Measurements from ENCODE around the gene PNLIPRP1.

- TF ChIP-seq, protein P1, sequence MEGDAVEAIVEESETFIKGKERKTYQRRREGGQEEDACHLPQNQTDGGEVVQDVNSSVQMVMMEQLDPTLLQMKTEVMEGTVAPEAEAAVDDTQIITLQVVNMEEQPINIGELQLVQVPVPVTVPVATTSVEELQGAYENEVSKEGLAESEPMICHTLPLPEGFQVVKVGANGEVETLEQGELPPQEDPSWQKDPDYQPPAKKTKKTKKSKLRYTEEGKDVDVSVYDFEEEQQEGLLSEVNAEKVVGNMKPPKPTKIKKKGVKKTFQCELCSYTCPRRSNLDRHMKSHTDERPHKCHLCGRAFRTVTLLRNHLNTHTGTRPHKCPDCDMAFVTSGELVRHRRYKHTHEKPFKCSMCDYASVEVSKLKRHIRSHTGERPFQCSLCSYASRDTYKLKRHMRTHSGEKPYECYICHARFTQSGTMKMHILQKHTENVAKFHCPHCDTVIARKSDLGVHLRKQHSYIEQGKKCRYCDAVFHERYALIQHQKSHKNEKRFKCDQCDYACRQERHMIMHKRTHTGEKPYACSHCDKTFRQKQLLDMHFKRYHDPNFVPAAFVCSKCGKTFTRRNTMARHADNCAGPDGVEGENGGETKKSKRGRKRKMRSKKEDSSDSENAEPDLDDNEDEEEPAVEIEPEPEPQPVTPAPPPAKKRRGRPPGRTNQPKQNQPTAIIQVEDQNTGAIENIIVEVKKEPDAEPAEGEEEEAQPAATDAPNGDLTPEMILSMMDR (IDR thresholded peaks at IDR 0.05), result no peak
- no peak for TF ChIP-seq POLR2A (IDR thresholded peaks at IDR 0.05)
These were observed 2.7 kb upstream of the PNLIPRP1 start for GRCh38 chr10:116587878-116588591.
